Measurements from ENCODE around the gene CYP26A1.
A peak's percentile ranks its signal among the peaks of the same experiment; 100 is the strongest.

- TF ChIP-seq CTCF (IDR thresholded peaks at IDR 0.05) (peak; percentile 59 to 78 (median 66)), POLR2A (IDR thresholded peaks at IDR 0.05) (no peak)
These were observed 6.8 kb downstream of the CYP26A1 start for GRCh38 chr10:93080350-93081046.
